Right renal pelvis (tissue), 4 donors: Measurements from ENCODE around the gene FSD2. TPM values are rescaled to one million over a fixed set of nuclear protein-coding genes. Genes with fewer than 3 reads are reported as not detected.
"Not testable (repeated sequence)": the region's sequence is repeated elsewhere in the genome, so short reads cannot be mapped to it uniquely, and the experiment has no call there.

Experiments
- DNase-seq, 4 donors: peaks; one replicate each; pipeline ENCODE4 v3.0.0-alpha.2; 2013; ENCODE audit warnings: low read depth in 4 of 4, low spot score in 3 of 4, missing footprints in 1 of 4
- polyA plus RNA-seq, 4 donors: library from polyadenylated mRNA; unstranded; fragments of 120-200 nt; gene quantifications; one replicate each; pipeline ENCODE4 v1.2.1, GENCODE V29; 2013; ENCODE audit not compliant: insufficient read length in 4 of 4

FSD2 gene
- polyA plus RNA-seq, 4 donors = 0.04 to 0.29 (median 0.10) TPM

DNA sequence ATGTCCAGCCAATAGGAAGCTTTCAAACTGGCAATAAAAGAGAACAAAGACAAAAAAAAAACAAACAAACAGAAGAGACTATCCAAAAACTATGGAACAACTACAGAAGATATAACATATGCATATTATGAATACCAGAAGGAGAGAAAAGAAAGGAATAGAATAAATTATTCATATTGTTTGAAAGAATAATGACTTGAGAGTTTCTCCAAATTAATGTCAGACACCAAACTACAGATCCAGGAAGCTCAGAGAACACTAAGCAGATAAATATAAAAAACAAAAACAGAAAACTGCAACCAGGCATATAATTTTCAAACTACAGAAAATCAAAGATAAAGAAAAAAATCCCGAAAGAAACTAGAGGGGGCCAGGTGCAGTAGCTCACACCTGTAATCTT is 62.1 kb downstream of the FSD2 start:
- DNase-seq = no peak

DNA sequence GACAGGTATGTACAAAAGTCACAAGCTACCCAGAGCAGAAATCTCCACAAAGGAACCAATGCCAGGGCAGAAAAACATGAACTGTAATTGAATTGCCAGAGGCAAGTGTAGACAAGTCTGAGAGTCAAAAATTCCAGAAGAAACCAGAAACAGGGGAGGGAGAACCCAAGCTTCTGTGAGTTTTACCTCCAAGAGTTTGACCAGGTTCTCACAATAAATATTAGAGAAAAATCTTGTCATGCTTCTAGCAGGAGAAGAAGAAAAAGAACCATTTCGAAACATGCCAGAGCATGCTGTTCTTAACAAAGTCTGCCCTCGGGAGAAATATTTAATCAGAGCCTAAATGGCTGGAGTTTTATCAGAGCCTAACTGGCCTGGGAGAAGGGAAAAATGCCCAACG is 63.7 kb downstream of the FSD2 start:
- DNase-seq = no peak

DNA sequence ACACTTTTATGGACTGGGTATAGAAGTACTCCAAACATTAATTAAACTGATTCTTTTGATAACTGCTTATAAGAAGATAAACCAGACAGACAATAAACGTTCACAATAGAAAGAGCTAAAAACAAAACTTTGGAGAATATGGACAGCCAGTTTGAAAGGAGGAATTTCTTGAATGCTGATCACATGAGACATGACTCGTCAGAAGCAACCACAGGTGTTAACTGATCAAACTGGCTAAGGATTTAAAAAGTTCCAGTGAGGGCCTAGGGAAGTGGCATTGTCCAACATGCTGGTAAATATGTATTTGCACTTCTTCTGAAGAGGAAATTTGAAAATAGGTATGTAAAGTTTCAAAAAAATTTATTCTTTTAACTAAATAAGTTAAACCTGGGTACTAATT is 66.8 kb downstream of the FSD2 start:
- no peak for DNase-seq

DNA sequence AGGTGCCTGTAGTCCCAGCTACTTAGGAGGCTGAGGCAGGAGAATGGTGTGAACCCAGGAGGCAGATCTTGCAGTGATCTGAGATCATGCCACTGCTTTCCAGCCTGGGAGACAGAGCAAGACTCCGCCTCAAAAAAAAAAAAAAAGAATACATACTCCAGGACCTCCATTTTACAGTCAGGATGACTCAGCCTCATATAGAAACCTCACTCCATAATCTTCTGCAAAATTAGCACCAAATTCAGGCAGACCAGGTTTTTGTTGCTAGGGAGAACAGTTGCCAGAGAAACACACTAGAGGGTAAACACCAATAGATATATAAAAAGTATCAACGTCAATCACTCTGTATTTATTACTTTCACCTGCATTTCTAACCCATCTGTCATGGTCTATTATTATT is 67.9 kb downstream of the FSD2 start:
- DNase-seq = no peak

DNA sequence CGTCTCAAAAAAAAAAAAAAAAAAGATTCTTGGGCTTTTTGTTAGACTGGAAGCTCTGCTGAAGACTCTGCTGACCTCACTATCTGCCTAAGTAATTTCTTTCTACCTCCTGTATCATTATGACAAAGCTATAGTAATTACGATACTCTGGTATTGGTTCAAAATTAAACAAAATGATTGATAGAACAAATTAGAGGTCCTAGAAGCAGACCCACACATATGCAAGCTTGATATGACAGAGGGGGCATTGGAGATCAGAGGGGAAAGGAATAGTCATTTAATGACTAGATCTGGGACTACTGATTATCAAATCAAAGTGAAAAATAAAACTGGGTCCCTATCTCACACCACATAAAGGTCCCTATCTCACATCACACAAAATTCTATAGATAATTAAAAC is 74.3 kb downstream of the FSD2 start:
- no peak for DNase-seq

DNA sequence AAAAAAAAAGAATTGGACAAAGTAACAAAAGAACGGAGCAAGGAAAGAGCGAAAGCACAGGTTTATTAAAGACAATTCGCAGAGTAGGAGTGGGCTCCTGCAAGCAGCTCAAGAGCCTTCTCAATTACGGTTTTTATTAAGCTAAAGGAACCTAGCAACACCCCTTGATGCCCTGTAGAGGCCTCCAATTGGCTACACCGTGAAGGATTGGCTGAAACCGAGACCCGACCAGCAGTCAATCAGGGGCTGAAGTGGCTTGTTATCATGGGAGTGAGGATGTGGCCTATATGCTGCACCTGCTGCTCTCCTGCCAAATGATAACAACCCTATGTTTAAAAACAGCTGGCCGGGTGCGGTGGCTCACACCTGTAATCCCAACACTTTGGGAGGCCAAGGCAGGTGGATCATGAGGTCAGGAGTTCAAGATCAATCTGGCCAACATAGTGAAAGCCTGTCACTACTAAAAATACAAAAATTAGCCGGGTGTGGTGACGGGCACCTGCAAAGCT is 75.8 kb downstream of the FSD2 start:
- no peak for DNase-seq

DNA sequence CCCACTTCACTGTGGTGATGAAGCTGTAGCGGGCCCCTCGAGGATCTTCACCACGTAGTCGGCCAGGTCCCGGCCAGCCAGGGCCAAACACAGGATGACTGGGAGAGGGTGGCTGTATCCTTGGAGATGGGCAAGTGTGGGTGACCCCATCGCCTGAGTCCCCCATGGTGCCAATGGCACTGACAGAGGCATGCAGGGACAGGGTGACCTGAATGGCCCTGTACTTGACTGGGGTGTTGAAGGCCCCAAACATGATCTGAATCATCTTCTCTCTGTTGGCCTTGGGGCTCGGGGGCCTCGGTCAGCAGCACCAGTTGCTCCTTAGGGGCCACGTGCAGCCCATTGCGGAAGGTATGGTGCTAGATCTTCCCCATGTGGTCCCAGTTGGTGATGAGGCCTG is 79.1 kb downstream of the FSD2 start:
- DNase-seq = no peak

DNA sequence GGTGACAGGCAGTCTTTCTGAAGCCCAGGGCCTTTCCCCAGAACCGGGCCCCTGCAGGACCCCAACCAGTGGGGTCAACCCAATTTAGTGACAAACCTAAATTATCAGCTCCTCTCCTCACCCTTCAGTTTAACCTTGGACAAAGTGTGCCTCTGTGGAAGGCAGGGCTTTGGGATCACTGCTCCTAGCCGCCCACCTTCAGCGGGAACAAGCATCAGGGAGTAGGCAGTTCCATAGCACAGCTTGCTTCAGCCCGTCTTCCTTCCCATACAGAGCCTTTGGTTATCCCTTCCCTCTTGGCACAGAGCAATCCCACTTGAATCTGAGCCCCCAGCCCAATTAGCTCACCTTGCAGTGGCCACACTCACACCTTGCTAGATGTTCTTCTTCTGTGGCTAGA is 90.9 kb downstream of the FSD2 start:
- DNase-seq = no peak

DNA sequence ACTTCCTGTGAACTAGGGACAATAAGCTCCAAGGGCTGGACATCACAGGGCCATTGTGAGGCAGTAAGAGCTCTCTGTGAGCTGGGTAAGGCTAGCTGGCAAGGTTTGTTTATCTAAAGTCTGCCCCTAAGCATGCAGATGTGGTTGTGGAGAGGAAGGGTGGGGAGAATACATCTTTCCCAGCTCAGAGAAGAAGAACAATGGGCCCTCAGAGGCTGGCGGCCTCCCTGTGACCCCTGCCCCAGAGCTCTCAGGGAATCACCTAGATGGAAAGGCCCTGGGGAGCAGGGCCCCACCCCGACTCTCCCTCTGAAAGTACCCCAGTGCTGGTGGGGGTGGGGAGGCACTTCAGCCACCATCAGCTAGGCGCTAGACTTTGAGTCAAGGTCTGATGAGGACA is 91.9 kb downstream of the FSD2 start:
- no peak for DNase-seq

DNA sequence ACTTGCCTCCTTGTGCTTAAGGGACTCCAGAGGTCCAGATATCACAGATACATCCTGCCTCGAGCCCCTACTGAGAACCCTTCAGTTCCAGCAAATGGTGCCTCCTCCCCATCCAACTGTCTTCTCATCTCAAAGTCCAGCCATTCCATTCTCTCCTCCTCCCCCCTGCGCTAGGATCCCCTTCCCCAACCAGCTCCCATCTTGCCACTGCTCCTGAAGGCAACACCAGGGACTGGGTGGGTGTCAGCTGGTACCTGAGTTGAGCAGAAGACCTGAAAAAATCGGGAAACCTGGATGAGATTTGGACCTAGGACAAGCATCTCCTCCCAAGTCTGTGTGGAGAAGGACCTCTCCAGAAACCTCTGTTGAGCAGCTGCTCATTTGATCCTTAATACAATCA is 93.8 kb downstream of the FSD2 start:
- DNase-seq = no peak

DNA sequence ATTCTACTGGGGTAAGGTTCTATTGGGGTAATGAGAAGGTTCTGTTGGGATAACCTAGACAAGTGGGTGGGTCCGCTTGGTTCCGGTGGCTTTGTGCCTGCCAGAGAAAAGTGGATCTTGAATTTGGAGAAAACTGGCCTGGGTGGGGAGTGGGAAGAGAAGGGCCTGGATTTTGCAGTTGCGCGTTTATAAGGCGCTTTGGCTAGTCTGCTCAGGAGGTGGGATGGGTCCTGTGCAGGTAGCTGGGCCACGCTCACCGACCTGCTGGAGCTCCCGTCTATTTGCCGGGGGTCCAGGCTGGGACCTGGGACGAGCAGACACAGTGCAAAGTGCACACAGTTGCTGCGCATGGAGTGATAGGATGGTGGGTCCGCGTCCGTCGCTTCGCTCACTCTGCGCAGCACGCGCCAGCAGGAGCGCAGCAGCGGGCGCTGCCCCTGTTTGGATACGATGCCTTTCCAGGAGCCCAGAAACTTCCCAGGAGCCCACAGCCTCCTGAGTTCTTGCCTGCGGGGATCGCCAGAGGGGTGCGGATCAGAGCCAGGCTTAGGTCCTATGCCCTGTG is 94.9 kb downstream of the FSD2 start:
- DNase-seq = no peak

DNA sequence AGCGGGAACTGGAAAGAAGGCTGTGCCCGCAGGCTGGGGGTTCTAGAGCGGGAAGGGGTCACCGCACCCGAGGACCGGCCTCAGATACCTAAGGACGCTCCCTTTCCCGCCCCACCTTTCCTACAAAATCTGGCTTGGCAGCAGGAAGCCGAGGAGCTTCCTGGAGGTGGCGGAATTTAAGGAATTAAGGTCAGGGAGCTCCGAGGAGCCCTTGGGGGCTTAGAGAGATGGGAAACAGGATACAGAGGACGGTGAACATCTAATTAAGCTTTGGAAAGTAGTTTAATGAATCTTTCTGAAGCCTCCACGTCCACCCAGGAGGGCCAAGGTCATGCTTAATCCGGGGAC is 95.7 kb downstream of the FSD2 start:
- no peak for DNase-seq

DNA sequence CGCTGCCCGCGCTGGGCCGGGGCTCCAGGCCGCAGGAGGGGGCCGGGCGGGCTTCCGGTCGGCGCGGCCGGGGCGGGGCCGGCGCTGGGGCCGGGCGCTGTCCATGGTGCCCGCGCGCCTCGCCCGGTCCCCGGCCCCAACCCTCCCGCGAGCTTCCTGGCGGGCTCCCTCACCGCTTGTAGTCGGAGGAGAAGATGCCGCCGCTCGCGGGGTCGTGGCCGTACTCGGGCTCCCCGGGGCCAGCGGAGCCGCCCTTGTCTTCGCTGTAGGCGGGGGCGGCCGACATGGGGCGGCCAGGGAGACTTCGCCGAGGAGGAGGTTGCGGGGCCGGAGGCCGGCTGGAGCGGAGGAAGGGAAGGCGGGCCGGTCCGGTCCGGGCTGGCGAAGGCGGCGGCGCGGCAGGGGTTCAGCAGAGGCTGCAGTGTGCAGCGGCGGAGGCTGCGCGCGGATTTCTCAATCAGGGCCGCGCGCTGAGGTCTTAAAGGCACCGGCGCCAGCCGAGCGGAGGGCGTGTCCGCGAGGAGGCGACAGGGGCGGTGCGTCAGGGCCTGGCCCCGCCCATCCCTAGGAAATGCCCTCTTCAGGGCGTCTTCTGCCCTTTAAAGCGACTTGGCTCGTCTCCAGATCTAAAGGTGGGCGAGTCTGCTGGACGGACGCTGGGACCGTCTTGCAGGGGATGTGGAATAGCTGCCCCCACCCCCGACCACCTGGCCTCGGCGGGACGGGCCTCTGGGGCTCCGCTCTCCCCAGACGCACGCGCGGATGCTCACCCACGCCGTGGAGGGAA is 96.3 kb downstream of the FSD2 start, which contains the start of gene AP3B2:
Gene AP3B2, minus strand, starts transcription at position 455 of the 787 bp plus-strand sequence. Its CDS starts 169 bp downstream, at position 286.
- peak in 3 of 4 donors; percentile 39 to 53 (median 50) for DNase-seq

DNA sequence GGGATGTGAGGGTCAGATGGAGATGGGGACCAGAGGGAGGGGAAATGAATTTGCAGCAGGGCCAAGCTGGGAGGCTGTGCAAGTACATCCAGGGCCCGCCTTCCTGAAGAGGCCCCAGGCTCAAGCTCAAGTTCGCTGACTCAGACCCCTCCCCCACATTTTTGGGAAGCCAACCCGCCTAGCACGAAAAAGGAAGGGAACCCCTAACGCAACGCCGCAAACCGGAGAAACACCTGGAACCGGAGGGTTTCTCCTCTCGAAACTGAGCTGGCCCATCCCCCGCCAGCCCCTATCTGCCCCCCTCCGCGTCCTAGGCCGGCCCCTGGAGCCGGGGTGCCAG is 96.8 kb downstream of the FSD2 start:
- DNase-seq = peak in 1 of 4 donors; percentile 3

DNA sequence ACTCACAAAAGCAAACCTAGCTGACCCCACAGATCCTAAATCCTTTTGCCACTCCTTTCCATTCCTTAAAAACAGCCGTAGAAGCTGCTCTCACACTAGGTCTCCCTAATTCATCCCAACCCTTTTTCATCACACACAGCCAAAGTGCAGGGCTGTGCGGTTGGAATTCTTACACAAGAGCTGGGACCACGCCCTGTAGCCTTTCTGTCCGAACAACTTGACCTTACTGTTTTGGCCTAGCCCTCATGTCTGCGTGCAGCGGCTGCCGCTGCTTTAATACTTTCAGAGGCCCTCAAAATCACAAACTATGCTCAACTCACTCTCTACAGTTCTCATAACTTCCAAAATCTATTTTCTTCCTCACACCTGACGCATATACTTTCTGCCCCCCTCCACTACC is 100.0 kb downstream of the FSD2 start:
- DNase-seq = not testable (repeated sequence)

Other genes starting within 250 kb of the FSD2 start
- gene CPEB1, start 158.7 kb downstream of the FSD2 start, polyA plus RNA-seq = 1 to 10 TPM; 1.9 to 2.9 (median 2.6) TPM
- 1 to 10 TPM; 2.1 to 5.1 (median 3.5) TPM for gene AP3B2, start 96.2 kb downstream of the FSD2 start, polyA plus RNA-seq
- 10 to 100 TPM; 11.0 to 14.1 (median 12.0) TPM for gene WHAMM, start 3.6 kb upstream of the FSD2 start, polyA plus RNA-seq
- 10 to 100 TPM; 25.9 to 28.3 (median 27.7) TPM for gene HOMER2, start 146.7 kb upstream of the FSD2 start, polyA plus RNA-seq
- 10 to 100 TPM; 42.7 to 49.9 (median 46.6) TPM for gene RAMAC, start 180.1 kb upstream of the FSD2 start, polyA plus RNA-seq
- gene C15orf40, start 205.6 kb upstream of the FSD2 start, polyA plus RNA-seq = 10 to 100 TPM; 25.2 to 35.7 (median 29.0) TPM